GM12878 (cell line): ENCODE measurements around the gene NOS2. TPM values are rescaled to one million over a fixed set of nuclear protein-coding genes. Genes with fewer than 3 reads are reported as not detected.

Source experiments
- ATF7 ChIP-seq: fragments of 450-650 bp; IDR thresholded peaks from 2 replicates; pipeline ENCODE4 v1.6.1; 2016; ENCODE audit warnings: low read depth, mild to moderate bottlenecking
- BCLAF1 ChIP-seq: fragments of 450-650 bp; IDR thresholded peaks from 2 replicates; pipeline ENCODE4 v1.6.1; 2017; ENCODE audit warnings: antibody characterized with exemption, mild to moderate bottlenecking, moderate library complexity
- CBFB ChIP-seq: IDR thresholded peaks from 2 replicates; pipeline ENCODE4 v1.6.1; 2016; ENCODE audit warnings: antibody characterized with exemption, low read depth
- DPF2 ChIP-seq: fragments of 450-650 bp; IDR thresholded peaks from 2 replicates; pipeline ENCODE4 v1.6.1; 2017; ENCODE audit warnings: mild to moderate bottlenecking
- E4F1 ChIP-seq: fragments of 450-650 bp; IDR thresholded peaks from 2 replicates; pipeline ENCODE4 v1.6.1; 2018; ENCODE audit warnings: borderline replicate concordance, mild to moderate bottlenecking; ENCODE audit not compliant: partially characterized antibody
- EED ChIP-seq: sonication (generic); IDR thresholded peaks from 2 replicates; pipeline ENCODE4 v1.6.1; 2016; ENCODE audit warnings: antibody characterized with exemption, low read depth
- FOXK2 ChIP-seq: fragments of 450-650 bp; IDR thresholded peaks from 2 replicates; pipeline ENCODE4 v1.6.1; 2017; ENCODE audit warnings: mild to moderate bottlenecking, moderate library complexity
- FOXM1 ChIP-seq: IDR thresholded peaks from 2 replicates; pipeline ENCODE4 v1.6.1; 2012; ENCODE audit warnings: low read depth, mild to moderate bottlenecking, inconsistent platforms, low read length, moderate library complexity
- HDGF ChIP-seq: fragments of 450-650 bp; IDR thresholded peaks from 2 replicates; pipeline ENCODE4 v1.6.1; 2016; ENCODE audit warnings: antibody characterized with exemption
- KDM1A ChIP-seq: fragments of 200-600 bp; sonication (generic); IDR thresholded peaks from 2 replicates; pipeline ENCODE4 v1.6.1; 2016; ENCODE audit warnings: borderline replicate concordance
- NFYA ChIP-seq: IDR thresholded peaks from 2 replicates; pipeline ENCODE4 v1.6.1; 2011; ENCODE audit warnings: low read depth, mild to moderate bottlenecking, low read length, improper control_type of control experiment, borderline replicate concordance
- POLR2AphosphoS5 ChIP-seq: IDR thresholded peaks from 2 replicates; pipeline ENCODE4 v1.6.1; 2011; ENCODE audit warnings: mild to moderate bottlenecking, low read length, inconsistent platforms
- RAD51 ChIP-seq: fragments of 450-650 bp; IDR thresholded peaks from 2 replicates; pipeline ENCODE4 v1.6.1; 2016; ENCODE audit warnings: moderate library complexity, mild to moderate bottlenecking, inconsistent platforms
- RFX5 ChIP-seq: IDR thresholded peaks from 2 replicates; pipeline ENCODE4 v1.6.1; 2011; ENCODE audit warnings: low read depth, low read length, improper control_type of control experiment
- RUNX3 ChIP-seq: IDR thresholded peaks from 2 replicates; pipeline ENCODE4 v1.6.1; 2012; ENCODE audit warnings: low read length, inconsistent platforms
- SP1 ChIP-seq: IDR thresholded peaks from one replicate; pipeline ENCODE4 v1.6.1; 2011; ENCODE audit warnings: low read depth, low read length
- STAT3 ChIP-seq: IDR thresholded peaks from 2 replicates; pipeline ENCODE4 v1.6.1; 2011; ENCODE audit warnings: low read depth, low read length, improper control_type of control experiment
- ZBTB11 ChIP-seq: fragments of 450-650 bp; formaldehyde crosslinking; IDR thresholded peaks from 2 replicates; pipeline ENCODE4 v1.5.0; 2022; ENCODE audit warnings: mild to moderate bottlenecking, missing genetic modification characterization
- ZNF207 ChIP-seq: fragments of 450-650 bp; IDR thresholded peaks from 2 replicates; pipeline ENCODE4 v1.6.1; 2014; ENCODE audit warnings: antibody characterized with exemption, mild to moderate bottlenecking, borderline replicate concordance
- polyA plus RNA-seq, 11 experiments: library from polyadenylated mRNA; depleted of rRNA in 4 of 11; unstranded in 6 of 11; stranded (reverse) in 5 of 11; fragments of >200 nt; fragmentation: Nextera tagmentation in 4 of 11; fragmentation: Illumina TruSeq in 1 of 11; extraction: Ambion mirVana in 4 of 11; extraction: Trizol in 1 of 11; gene quantifications; 1 replicate in 1 of 11; 2 replicates in 10 of 11; pipeline versions ENCODE4 v1.2.1 to v1.2.3, GENCODE V29; 2011 to 2016; ENCODE audit warnings: inconsistent platforms in 2 of 11, missing spikeins in 2 of 11, low read depth in 1 of 11
- total RNA-seq, 4 experiments: library from RNA; depleted of rRNA in 3 of 4; stranded (reverse); fragments of >200 nt in 3 of 4; fragmentation: Illumina TruSeq in 1 of 4; extraction: Trizol in 1 of 4; gene quantifications; 2 replicates each; pipeline versions ENCODE4 v1.2.1 to v1.2.3, GENCODE V29; 2013 to 2021
- TF ChIP-seq, protein P1 (sequence below): IDR thresholded peaks from 2 replicates; pipeline ENCODE4 v1.6.1; 2011; ENCODE audit warnings: mild to moderate bottlenecking, low read depth, low read length, moderate library complexity; ENCODE audit not compliant: insufficient replicate concordance
- TF ChIP-seq, protein P2 (sequence below): fragments of 450-650 bp; IDR thresholded peaks from 2 replicates; pipeline ENCODE4 v1.6.1; 2016; ENCODE audit warnings: mild to moderate bottlenecking

Gene NOS2
- total and polyA plus RNA-seq, 10 of the 15 experiments (the other 5 are each of a cell fraction or from before 2014, with no cell fraction given) = 0.01 to 0.05 (median 0.01) TPM; not detected in 7

DNA sequence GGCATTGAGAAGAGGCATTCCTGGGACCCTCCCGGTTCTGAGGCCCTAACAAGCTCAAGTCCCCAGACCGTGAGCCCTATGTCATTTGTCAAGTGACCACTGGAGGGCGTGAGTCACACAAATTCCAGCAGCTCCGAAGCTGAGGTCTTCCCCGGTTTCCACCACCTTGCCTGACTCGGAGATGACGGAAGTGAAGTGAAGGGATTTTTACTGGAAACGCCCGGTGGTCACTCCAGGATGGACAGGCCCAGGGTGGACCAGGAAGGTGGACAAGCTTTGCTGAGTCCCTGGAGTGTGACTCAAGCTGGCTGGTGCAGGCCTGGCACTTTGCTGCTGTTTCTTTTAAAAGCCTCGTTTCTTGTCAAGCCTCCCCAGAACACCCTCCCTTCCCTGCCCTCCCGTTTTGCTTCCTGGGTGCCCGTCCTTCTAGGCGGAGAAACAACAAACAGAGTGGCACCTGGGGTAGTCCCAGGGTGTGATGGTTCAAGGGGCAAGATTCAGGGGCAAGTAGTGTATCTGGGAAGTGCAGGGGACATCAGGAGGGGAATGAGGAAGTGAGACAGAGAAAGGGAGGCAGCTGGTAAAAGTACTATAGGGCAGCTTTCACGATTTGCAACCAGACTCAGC, 5.3 kb upstream of the NOS2 start (continued):
- TF ChIP-seq, protein P1, sequence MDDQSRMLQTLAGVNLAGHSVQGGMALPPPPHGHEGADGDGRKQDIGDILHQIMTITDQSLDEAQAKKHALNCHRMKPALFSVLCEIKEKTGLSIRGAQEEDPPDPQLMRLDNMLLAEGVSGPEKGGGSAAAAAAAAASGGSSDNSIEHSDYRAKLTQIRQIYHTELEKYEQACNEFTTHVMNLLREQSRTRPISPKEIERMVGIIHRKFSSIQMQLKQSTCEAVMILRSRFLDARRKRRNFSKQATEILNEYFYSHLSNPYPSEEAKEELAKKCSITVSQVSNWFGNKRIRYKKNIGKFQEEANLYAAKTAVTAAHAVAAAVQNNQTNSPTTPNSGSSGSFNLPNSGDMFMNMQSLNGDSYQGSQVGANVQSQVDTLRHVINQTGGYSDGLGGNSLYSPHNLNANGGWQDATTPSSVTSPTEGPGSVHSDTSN = no peak
- peak; percentile 91 for TF ChIP-seq EED
- TF ChIP-seq CBFB = no peak
- TF ChIP-seq STAT3 = no peak
- TF ChIP-seq BCLAF1 = no peak
- TF ChIP-seq, protein P2, sequence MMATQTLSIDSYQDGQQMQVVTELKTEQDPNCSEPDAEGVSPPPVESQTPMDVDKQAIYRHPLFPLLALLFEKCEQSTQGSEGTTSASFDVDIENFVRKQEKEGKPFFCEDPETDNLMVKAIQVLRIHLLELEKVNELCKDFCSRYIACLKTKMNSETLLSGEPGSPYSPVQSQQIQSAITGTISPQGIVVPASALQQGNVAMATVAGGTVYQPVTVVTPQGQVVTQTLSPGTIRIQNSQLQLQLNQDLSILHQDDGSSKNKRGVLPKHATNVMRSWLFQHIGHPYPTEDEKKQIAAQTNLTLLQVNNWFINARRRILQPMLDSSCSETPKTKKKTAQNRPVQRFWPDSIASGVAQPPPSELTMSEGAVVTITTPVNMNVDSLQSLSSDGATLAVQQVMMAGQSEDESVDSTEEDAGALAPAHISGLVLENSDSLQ = no peak
- TF ChIP-seq RUNX3 = 0 out of 2 replicates have a peak, but pooled peaks have one; percentile 3
- no peak for TF ChIP-seq ZBTB11 (CRISPR knock-in tag)
- TF ChIP-seq KDM1A = no peak
- TF ChIP-seq FOXM1 = no peak
- no peak for TF ChIP-seq FOXK2
- no peak for TF ChIP-seq RAD51
- TF ChIP-seq DPF2 = peak; percentile 93
- TF ChIP-seq SP1 = peak; percentile 10
- peak; percentile 27; the same call in 1 of the 2 replicates for TF ChIP-seq HDGF
- TF ChIP-seq NFYA = no peak
- no peak for TF ChIP-seq RFX5
- TF ChIP-seq E4F1 = no peak
- no peak for TF ChIP-seq ZNF207
- no peak; the same call in 1 of the 2 replicates for TF ChIP-seq ATF7
- peak; percentile 53 for TF ChIP-seq POLR2AphosphoS5
